GM12872 (cell line): Measurements from ENCODE around the gene ABCD4.

Experiments used
- CTCF ChIP-seq: IDR thresholded peaks from 3 replicates; pipeline ENCODE4 v1.5.1; 2011; ENCODE audit warnings: low read depth, mild to moderate bottlenecking, low read length, moderate library complexity; ENCODE audit not compliant: insufficient read depth

ABCD4 gene

GRCh38 chr14:74237441-74237840, 65.3 kb downstream of the ABCD4 start:
- TF ChIP-seq CTCF: no peak
